ENCODE measurements around the gene CENPF. TPM values are rescaled to one million over a fixed set of nuclear protein-coding genes. Genes with fewer than 3 reads are reported as not detected.

The CENPF gene
- total RNA-seq, 1 experiment from 2014 or later = 113 TPM

DNA sequence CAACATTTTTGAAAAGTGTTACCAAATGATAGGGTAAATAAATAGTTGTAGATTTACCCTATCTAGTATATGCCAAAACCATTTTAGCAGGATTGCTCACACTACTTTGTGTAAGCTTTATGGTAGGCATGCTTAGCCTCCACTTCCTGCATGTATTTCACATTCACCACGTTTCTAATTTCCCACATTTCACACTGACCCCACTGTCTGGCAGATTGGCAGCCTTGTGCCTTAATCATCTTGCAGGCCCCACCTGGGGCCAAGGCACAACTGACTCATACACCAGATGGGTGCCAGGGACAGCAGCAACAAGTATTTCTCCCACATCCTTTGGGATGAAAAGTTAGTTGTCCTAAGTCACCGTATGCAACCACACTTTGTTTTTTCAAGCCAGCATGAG is 21.2 kb upstream of the CENPF start:
- Histone ChIP-seq H3K27ac (ENCODE audit: insufficient read length, low read depth, low read length) (no peak overlapping the region), H4K91ac (ENCODE audit: insufficient read length, low read depth, low read length) (no peak overlapping the region), H3K9ac (ENCODE audit: extremely low read depth, insufficient read length, low read length) (no peak overlapping the region), H3K27me3 (ENCODE audit: insufficient read depth, low read length) (no peaks in the 10 kb centered on the region), H3K23me2 (ENCODE audit: insufficient read length, low read depth, low read length, poor library complexity, severe bottlenecking) (no peaks in the 10 kb centered on the region), H2BK15ac (ENCODE audit: low read depth, low read length) (no peak overlapping the region), H3K4me1 (ENCODE audit: insufficient read depth, low read length) (peaks cover 6% of the 10 kb centered on the region), H4K20me1 (ENCODE audit: control insufficient read depth, insufficient read depth, insufficient read length) (no peaks in the 10 kb centered on the region), H2AFZ (ENCODE audit: low read length) (no peak overlapping the region), H3K79me2 (ENCODE audit: insufficient read depth, low read length) (no peaks in the 10 kb centered on the region), H4K5ac (ENCODE audit: insufficient read length, low read depth, low read length) (no peak overlapping the region), H2BK20ac (ENCODE audit: low read depth, low read length, poor library complexity, severe bottlenecking) (no peak overlapping the region), H2BK120ac (ENCODE audit: low read depth, low read length, poor library complexity, severe bottlenecking) (no peak overlapping the region), H3K14ac (ENCODE audit: insufficient read depth, low read length) (no peak overlapping the region), H3K79me1 (ENCODE audit: insufficient read depth, low read depth, low read length, poor library complexity, severe bottlenecking) (no peaks in the 10 kb centered on the region), H4K8ac (replicated peaks; ENCODE audit: insufficient read length, low read depth, low read length) (no peak overlapping the region), H3K4ac (ENCODE audit: low read depth, low read length) (no peak overlapping the region), H3K23ac (ENCODE audit: insufficient read length, low read depth, low read length) (no peak overlapping the region), H3T11ph (ENCODE audit: low read length) (no peak overlapping the region), H3K56ac (ENCODE audit: insufficient read length, low read depth, low read length) (no peak overlapping the region), H2AK5ac (ENCODE audit: insufficient read length, low read length) (no peak overlapping the region), H3K4me2 (ENCODE audit: insufficient read depth, insufficient read length, low read length) (no peak overlapping the region), H2BK12ac (ENCODE audit: insufficient read length, low read depth, low read length) (no peak overlapping the region), H3K9me3 (ENCODE audit: control insufficient read depth, low read depth, low read length) (no peaks in the 10 kb centered on the region), H2BK5ac (ENCODE audit: insufficient read length, low read length) (no peak overlapping the region), H3K18ac (ENCODE audit: insufficient read length, low read depth, low read length) (no peak overlapping the region)
- Mint-ChIP-seq H3K9me3 (peaks cover 8 to 10% of the 10 kb centered on the region in 2 experiments), H3K4me3 (no peak overlapping the region), H3K27ac (no peak overlapping the region; a peak in 1 of 7 replicates), H3K36me3 (ENCODE audit: insufficient read depth in 1 of 3, low read depth in 3 of 3) (peaks cover 2 to 8% (median 5%) of the 10 kb centered on the region in 3 experiments; a peak in 5 of 7 replicates), H3K4me1 (peaks cover 10 to 14% of the 10 kb centered on the region in 2 experiments), H3K27me3 (ENCODE audit: low read depth) (no peaks in the 10 kb centered on the region; the same call in 1 of the 2 replicates)
- TF ChIP-seq, protein P1, sequence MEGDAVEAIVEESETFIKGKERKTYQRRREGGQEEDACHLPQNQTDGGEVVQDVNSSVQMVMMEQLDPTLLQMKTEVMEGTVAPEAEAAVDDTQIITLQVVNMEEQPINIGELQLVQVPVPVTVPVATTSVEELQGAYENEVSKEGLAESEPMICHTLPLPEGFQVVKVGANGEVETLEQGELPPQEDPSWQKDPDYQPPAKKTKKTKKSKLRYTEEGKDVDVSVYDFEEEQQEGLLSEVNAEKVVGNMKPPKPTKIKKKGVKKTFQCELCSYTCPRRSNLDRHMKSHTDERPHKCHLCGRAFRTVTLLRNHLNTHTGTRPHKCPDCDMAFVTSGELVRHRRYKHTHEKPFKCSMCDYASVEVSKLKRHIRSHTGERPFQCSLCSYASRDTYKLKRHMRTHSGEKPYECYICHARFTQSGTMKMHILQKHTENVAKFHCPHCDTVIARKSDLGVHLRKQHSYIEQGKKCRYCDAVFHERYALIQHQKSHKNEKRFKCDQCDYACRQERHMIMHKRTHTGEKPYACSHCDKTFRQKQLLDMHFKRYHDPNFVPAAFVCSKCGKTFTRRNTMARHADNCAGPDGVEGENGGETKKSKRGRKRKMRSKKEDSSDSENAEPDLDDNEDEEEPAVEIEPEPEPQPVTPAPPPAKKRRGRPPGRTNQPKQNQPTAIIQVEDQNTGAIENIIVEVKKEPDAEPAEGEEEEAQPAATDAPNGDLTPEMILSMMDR (conservative IDR thresholded peaks at IDR 0.05) = no peak
- no peak for DNase-seq
- no CpG with 5 or more reads among the region's 2 CpGs for WGBS (ENCODE audit: extremely low coverage, insufficient read length, low lambda C conversion rate)

Data from H9 (cell line).